T-cell (primary cell): ENCODE measurements around the gene FAM131B. TPM values are rescaled to one million over a fixed set of nuclear protein-coding genes. Genes with fewer than 3 reads are reported as not detected.

Source experiments
- ATAC-seq, 4 experiments: fragments of 200-7000 bp in 3 of 4; fragments of 150-1000 bp in 1 of 4; cut with Tn5 transposase; replicated peaks in 1 of 4; 1 replicate in 3 of 4; 2 replicates in 1 of 4; pipeline ENCODE4 v1.10.0; 2021; ENCODE audit warnings: moderate library complexity in 3 of 4, mild to moderate bottlenecking in 2 of 4, moderate number of reproducible peaks in 1 of 4
- CTCF ChIA-PET, 2 donors: fragments of 300-600 bp; sonication (Branson Sonifier 250); formaldehyde crosslinking; loops; one replicate each; lab custom pipeline; 2022; ENCODE audit warnings: antibody characterized with exemption in 2 of 2; lab: Charles Lee
- POLR2A ChIA-PET, 2 donors: fragments of 300-600 bp; sonication (Branson Sonifier 250); formaldehyde crosslinking; loops; one replicate each; lab custom pipeline; 2022; ENCODE audit warnings: antibody characterized with exemption in 2 of 2; lab: Charles Lee
- DNase-seq, 35 experiments: peaks; one replicate each; pipeline versions ENCODE4 v3.0.0 to v3.0.0-alpha.2; 2013 to 2023
- H3K27ac ChIP-seq: one replicate; pipeline ENCODE4 v1.5.1; 2013; ENCODE audit warnings: low read length
- H3K27me3 ChIP-seq, 2 experiments: replicated peaks in 1 of 2; 1 replicate in 1 of 2; 2 replicates in 1 of 2; pipeline versions ENCODE4 v1.6.1 to v1.7.0; 2013; ENCODE audit warnings: low read length in 1 of 2, mixed read lengths in 1 of 2; ENCODE audit not compliant: control insufficient read depth in 2 of 2, insufficient read depth in 2 of 2; ENCODE audit errors: extremely low read depth in 1 of 2
- H3K36me3 ChIP-seq, 2 donors: 1 replicate in 1 of 2; 2 replicates in 1 of 2; pipeline versions ENCODE4 v1.6.1 to v1.7.0; 2013; ENCODE audit warnings: low read length in 1 of 2; ENCODE audit not compliant: control insufficient read depth in 2 of 2, insufficient read depth in 1 of 2; ENCODE audit errors: extremely low read depth in 1 of 2
- H3K4me1 ChIP-seq, 2 experiments: 1 replicate in 1 of 2; 2 replicates in 1 of 2; pipeline versions ENCODE4 v1.6.1 to v1.7.0; 2013; ENCODE audit warnings: low read length in 2 of 2, mixed read lengths in 1 of 2; ENCODE audit not compliant: insufficient read depth in 2 of 2, control insufficient read depth in 1 of 2; ENCODE audit errors: extremely low read depth in 1 of 2
- H3K4me3 ChIP-seq, 2 donors: 1 replicate in 1 of 2; 2 replicates in 1 of 2; pipeline versions ENCODE4 v1.5.1 to v1.7.0; 2013; ENCODE audit warnings: mild to moderate bottlenecking in 2 of 2, low read length in 1 of 2, moderate library complexity in 1 of 2; ENCODE audit not compliant: control insufficient read depth in 1 of 2; ENCODE audit errors: extremely low read depth in 1 of 2
- H3K9me3 ChIP-seq: 2 replicates; pipeline ENCODE4 v1.7.0; 2013
- H3K27ac Mint-ChIP-seq, 2 donors: one replicate each; pipeline ENCODE4 v1.8.0; 2020 to 2021; ENCODE audit warnings: mild to moderate bottlenecking in 2 of 2, mixed read lengths in 2 of 2
- H3K27me3 Mint-ChIP-seq, 2 donors: one replicate each; pipeline ENCODE4 v1.8.0; 2021 to 2022; ENCODE audit warnings: mixed read lengths in 2 of 2
- H3K36me3 Mint-ChIP-seq: one replicate; pipeline ENCODE4 v1.8.0; 2021; ENCODE audit warnings: mixed read lengths
- H3K4me1 Mint-ChIP-seq, 3 donors: one replicate each; pipeline ENCODE4 v1.8.0; 2020 to 2022; ENCODE audit warnings: mixed read lengths in 3 of 3, mild to moderate bottlenecking in 1 of 3
- H3K4me3 Mint-ChIP-seq, 3 donors: one replicate each; pipeline ENCODE4 v1.8.0; 2020 to 2022; ENCODE audit warnings: mild to moderate bottlenecking in 3 of 3, mixed read lengths in 3 of 3, moderate library complexity in 3 of 3
- H3K9me3 Mint-ChIP-seq, 3 donors: one replicate each; pipeline ENCODE4 v1.8.0; 2020 to 2022; ENCODE audit warnings: mixed read lengths in 3 of 3
- WGBS: methylation state at CpG from one replicate; pipeline ENCODE4 v1.1.5; 2013; ENCODE audit warnings: missing lambda C conversion rate; ENCODE audit not compliant: insufficient coverage; 5-methylcytosine and 5-hydroxymethylcytosine counted together
- total RNA-seq, 35 experiments: library from RNA in 6 of 35; stranded (reverse) in 6 of 35; fragments of 120-200 nt in 1 of 35; gene quantifications; one replicate each; pipeline versions ENCODE4 v1.2.1 to v1.2.4 and lab custom pipeline; 2013 to 2026

FAM131B gene
- total RNA-seq, result 1 to 10 TPM in 3 of 5 donors, under 1 TPM in 2; 0.08 to 3.6 (median 2.1) TPM
- 1.9 TPM for total RNA-seq (2013)
- total RNA-seq (lab: John Stamatoyannopoulos, UW), result 0.59 to 9.7 (median 1.9) reads per million in 29 experiments

- no peaks in the 10 kb centered on the region for H3K9me3 Mint-ChIP-seq
- H3K4me1 ChIP-seq, result peaks cover 0 to 15% of the 10 kb centered on the region in 2 experiments
- ChIA-PET POLR2A (no interaction called here), CTCF (interaction anchor here in 1 of 2 donors (0.6 kb wide), 1 partner anchor 11 kb away, joined by 3 read pairs; no protein-coding TSS in a partner anchor)
- no peaks in the 10 kb centered on the region for H3K36me3 ChIP-seq
- no peak within 1 kb of the TSS for H3K27ac ChIP-seq
- peak within 1 kb of the TSS; percentile 52 to 66 for H3K4me3 ChIP-seq
- WGBS, result under 1% methylated on average over 66 of the region's 112 CpGs
- peak within 1 kb of the TSS; percentile 69 to 82 (median 79) for H3K4me3 Mint-ChIP-seq
- peaks cover 29 to 35% of the 10 kb centered on the region in 2 donors for H3K27me3 Mint-ChIP-seq
- no peaks in the 10 kb centered on the region for H3K36me3 Mint-ChIP-seq
- peak in 18 of 35 experiments; percentile 20 to 69 (median 35) for DNase-seq
- ATAC-seq, result peak; percentile 77 to 88 (median 80)
- H3K9me3 ChIP-seq, result no peaks in the 10 kb centered on the region
- peak within 1 kb of the TSS in 1 of 2 donors; percentile 65 for H3K27ac Mint-ChIP-seq
- peaks cover 10 to 17% (median 11%) of the 10 kb centered on the region in 3 donors for H3K4me1 Mint-ChIP-seq
- H3K27me3 ChIP-seq, result peaks cover 8 to 26% of the 10 kb centered on the region in 2 experiments
Measured at GRCh38 chr7:143362131-143363015, at the start of gene FAM131B. FAM131B (minus strand) TSS chr7:143362713; CDS start chr7:143362603, 110 bp downstream.

GRCh38 chr7:143411976-143412708 is 49.6 kb upstream of the FAM131B start:
- Mint-ChIP-seq H3K4me1 (peaks cover 42 to 71% (median 52%) of the 10 kb centered on the region in 3 donors), H3K4me3 (no peak overlapping the region), H3K36me3 (peaks cover 8% of the 10 kb centered on the region), H3K27me3 (peaks cover 0 to 2% of the 10 kb centered on the region in 2 donors), H3K27ac (peak overlapping the region in 1 of 2 donors; percentile 33), H3K9me3 (no peaks in the 10 kb centered on the region)
- H3K36me3 ChIP-seq, result no peaks in the 10 kb centered on the region
- peaks cover 20 to 26% of the 10 kb centered on the region in 2 experiments for H3K4me1 ChIP-seq
- peaks cover 0 to 3% of the 10 kb centered on the region in 2 experiments for H3K27me3 ChIP-seq
- ChIA-PET CTCF (interaction anchor here in 1 of 2 donors (0.6 to 1.2 kb wide), 2 partner anchors 32 to 106 kb away, joined by 3 to 7 read pairs; no protein-coding TSS in a partner anchor), POLR2A (no interaction called here)
- no peak for DNase-seq
- H3K9me3 ChIP-seq, result no peaks in the 10 kb centered on the region
- 88% methylated on average over 4 of the region's 5 CpGs for WGBS
- no peak overlapping the region for H3K4me3 ChIP-seq
- no peak for ATAC-seq
- no peak overlapping the region for H3K27ac ChIP-seq

GRCh38 chr7:143410521-143411004 is 48.0 kb upstream of the FAM131B start:
- Mint-ChIP-seq H3K27me3 (peaks cover 0 to 2% of the 10 kb centered on the region in 2 donors), H3K9me3 (no peaks in the 10 kb centered on the region), H3K27ac (peak overlapping the region; percentile 72 to 79), H3K4me1 (peaks cover 51 to 77% (median 63%) of the 10 kb centered on the region in 3 donors), H3K4me3 (peak overlapping the region in 1 of 3 donors; percentile 89), H3K36me3 (peaks cover 5% of the 10 kb centered on the region)
- Histone ChIP-seq H3K27ac (no peak overlapping the region), H3K4me3 (no peak overlapping the region), H3K9me3 (no peaks in the 10 kb centered on the region), H3K27me3 (peaks cover 0 to 3% of the 10 kb centered on the region in 2 experiments), H3K4me1 (peaks cover 34 to 42% of the 10 kb centered on the region in 2 experiments), H3K36me3 (no peaks in the 10 kb centered on the region)
- DNase-seq, result no peak
- no peak for ATAC-seq
- 93% methylated on average over 2 of the region's 6 CpGs for WGBS
- ChIA-PET POLR2A (interaction anchor here in 1 of 2 donors (0.5 kb wide), 1 partner anchor 86 kb away, joined by 4 read pairs; no protein-coding TSS in a partner anchor), CTCF (interaction anchor here (0.5 to 1.4 kb wide), 6 partner anchors 26 to 170 kb away, joined by 3 to 6 read pairs (median 4); no protein-coding TSS in a partner anchor)

GRCh38 chr7:143408686-143409561 is 46.4 kb upstream of the FAM131B start, which contains the start of gene EPHA1:
EPHA1 (minus strand) TSS chr7:143408856; CDS start chr7:143408805, 51 bp downstream.
- Histone ChIP-seq H3K9me3 (no peaks in the 10 kb centered on the region), H3K4me3 (peak within 1 kb of the TSS; percentile 66 to 89), H3K36me3 (no peaks in the 10 kb centered on the region), H3K27ac (peak within 1 kb of the TSS; percentile 54), H3K4me1 (peaks cover 34 to 48% of the 10 kb centered on the region in 2 experiments), H3K27me3 (peaks cover 0 to 3% of the 10 kb centered on the region in 2 experiments)
- Mint-ChIP-seq H3K36me3 (no peaks in the 10 kb centered on the region), H3K9me3 (no peaks in the 10 kb centered on the region), H3K27me3 (no peaks in the 10 kb centered on the region), H3K27ac (peak within 1 kb of the TSS; percentile 91 to 95), H3K4me1 (peaks cover 65 to 82% (median 76%) of the 10 kb centered on the region in 3 donors), H3K4me3 (peak within 1 kb of the TSS; percentile 89 to 91 (median 91))
- POLR2A ChIA-PET, result no interaction called here
- ATAC-seq (peak; percentile 73 to 80 (median 77)), DNase-seq (peak in 32 of 35 experiments; percentile 11 to 75 (median 36))
- 6% methylated on average over 16 of the region's 39 CpGs for WGBS
- CTCF ChIA-PET, result interaction anchor here (0.6 to 2.0 kb wide), 9 partner anchors 25 to 400 kb away, joined by 3 to 8 read pairs (median 4); partner anchors contain the start of gene CASP2 (in 1 of the 2)

DNA sequence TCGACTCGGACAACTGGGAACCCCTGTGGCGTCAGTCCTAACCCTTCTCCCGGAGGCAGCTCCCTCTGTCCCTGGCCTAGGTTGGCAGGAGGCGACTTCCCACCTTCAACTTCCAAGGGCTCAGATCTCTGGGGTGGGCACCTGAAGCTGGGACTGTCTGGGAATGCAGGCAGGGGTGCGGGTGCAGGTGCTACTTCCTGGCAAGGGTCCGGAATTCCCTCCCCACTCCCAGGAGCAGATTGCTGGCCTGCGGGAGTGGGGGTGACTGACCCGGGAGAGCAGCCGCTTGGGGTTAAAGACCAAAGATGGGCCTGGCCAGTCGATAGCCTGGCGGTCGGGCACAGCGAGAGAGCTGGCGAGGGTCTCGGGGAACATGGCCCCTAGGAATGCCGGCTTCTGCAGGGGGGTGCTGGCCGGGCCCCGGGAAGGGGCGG is 45.8 kb upstream of the FAM131B start:
- H3K27ac ChIP-seq, result no peak overlapping the region
- DNase-seq (no peak), ATAC-seq (peak in 3 of 4 experiments; percentile 3 to 10 (median 6))
- CTCF ChIA-PET, result interaction anchor here (0.6 to 2.4 kb wide), 16 partner anchors 8 to 720 kb away, joined by 3 to 19 read pairs (median 4); partner anchors contain the start of gene CASP2 (in 1 of the 2)
- Mint-ChIP-seq H3K4me1 (peaks cover 71 to 85% (median 82%) of the 10 kb centered on the region in 3 donors), H3K27me3 (no peaks in the 10 kb centered on the region), H3K27ac (peak overlapping the region; percentile 90 to 95), H3K9me3 (no peaks in the 10 kb centered on the region), H3K36me3 (no peaks in the 10 kb centered on the region), H3K4me3 (peak overlapping the region; percentile 89 to 91 (median 91))
- peaks cover 39 to 48% of the 10 kb centered on the region in 2 experiments for H3K4me1 ChIP-seq
- no peaks in the 10 kb centered on the region for H3K9me3 ChIP-seq
- 1% methylated on average over 11 of the region's 20 CpGs for WGBS
- H3K27me3 ChIP-seq, result peaks cover 0 to 3% of the 10 kb centered on the region in 2 experiments
- H3K4me3 ChIP-seq, result peak overlapping the region; percentile 66 to 89
- POLR2A ChIA-PET, result interaction anchor here in 1 of 2 donors (0.8 kb wide), 1 partner anchor 623 kb away, joined by 3 read pairs; no protein-coding TSS in a partner anchor
- H3K36me3 ChIP-seq, result no peaks in the 10 kb centered on the region
